Mesendoderm (in vitro differentiated cells): ENCODE measurements around the gene SGMS1.

Experiments
- DNase-seq: peaks from one replicate; pipeline ENCODE4 v3.0.0; 2013
- H2AK5ac ChIP-seq: 2 replicates; pipeline ENCODE4 v1.6.1; 2013; ENCODE audit warnings: low read length, inconsistent platforms
- H2BK120ac ChIP-seq: 2 replicates; pipeline ENCODE4 v1.6.1; 2013; ENCODE audit warnings: low read depth, mild to moderate bottlenecking, low read length, moderate library complexity, mixed read lengths
- H2BK15ac ChIP-seq: replicated peaks from 2 replicates; pipeline ENCODE4 v1.6.1; 2013; ENCODE audit warnings: low read depth, mild to moderate bottlenecking, moderate library complexity
- H2BK5ac ChIP-seq: 2 replicates; pipeline ENCODE4 v1.6.1; 2013; ENCODE audit warnings: low read length, inconsistent platforms
- H3K18ac ChIP-seq: 2 replicates; pipeline ENCODE4 v1.6.1; 2013; ENCODE audit warnings: mild to moderate bottlenecking, low read length, mixed read lengths
- H3K23ac ChIP-seq: one replicate; pipeline ENCODE4 v1.6.1; 2013; ENCODE audit warnings: low read length
- H3K27ac ChIP-seq: 2 replicates; pipeline ENCODE4 v1.5.1; 2013; ENCODE audit warnings: low read depth, mild to moderate bottlenecking, inconsistent platforms, low read length, moderate library complexity
- H3K27me3 ChIP-seq: 2 replicates; pipeline ENCODE4 v1.6.1; 2013; ENCODE audit warnings: low read length, control low read depth, mild to moderate bottlenecking, inconsistent platforms; ENCODE audit not compliant: insufficient read depth, poor library complexity
- H3K36me3 ChIP-seq: 2 replicates; pipeline ENCODE4 v1.6.1; 2013; ENCODE audit warnings: low read length, inconsistent platforms; ENCODE audit not compliant: control insufficient read depth, insufficient read depth
- H3K4ac ChIP-seq: one replicate; pipeline ENCODE4 v1.6.1; 2013; ENCODE audit warnings: low read depth, mild to moderate bottlenecking, low read length, moderate library complexity
- H3K4me1 ChIP-seq: 2 replicates; pipeline ENCODE4 v1.6.1; 2013; ENCODE audit warnings: low read depth, low read length, inconsistent platforms; ENCODE audit not compliant: control insufficient read depth
- H3K4me2 ChIP-seq: 2 replicates; pipeline ENCODE4 v1.6.1; 2013; ENCODE audit warnings: low read length
- H3K4me3 ChIP-seq: 2 replicates; pipeline ENCODE4 v1.5.1; 2013; ENCODE audit warnings: mild to moderate bottlenecking, low read length
- H3K56ac ChIP-seq: one replicate; pipeline ENCODE4 v1.6.1; 2013; ENCODE audit warnings: low read length
- H3K79me1 ChIP-seq: 2 replicates; pipeline ENCODE4 v1.6.1; 2013; ENCODE audit warnings: low read length, inconsistent platforms
- H3K79me2 ChIP-seq: 2 replicates; pipeline ENCODE4 v1.6.1; 2013; ENCODE audit warnings: mild to moderate bottlenecking, low read length; ENCODE audit not compliant: control insufficient read depth, insufficient read depth
- H3K9ac ChIP-seq: 2 replicates; pipeline ENCODE4 v1.6.1; 2013; ENCODE audit warnings: low read length, inconsistent platforms
- H4K5ac ChIP-seq: one replicate; pipeline ENCODE4 v1.6.1; 2013; ENCODE audit warnings: low read length
- H4K8ac ChIP-seq: one replicate; pipeline ENCODE4 v1.6.1; 2013; ENCODE audit warnings: low read depth, mild to moderate bottlenecking, control low read depth, low read length, moderate library complexity
- WGBS: extraction: QIAGEN DNeasy Blood & Tissue Kit; methylation state at CpG from one replicate; pipeline ENCODE4 v1.1.7; 2013; ENCODE audit warnings: low lambda C conversion rate, missing lambda C conversion rate; ENCODE audit not compliant: insufficient coverage; ENCODE audit errors: extremely low coverage; 5-methylcytosine and 5-hydroxymethylcytosine counted together

The SGMS1 gene

DNA sequence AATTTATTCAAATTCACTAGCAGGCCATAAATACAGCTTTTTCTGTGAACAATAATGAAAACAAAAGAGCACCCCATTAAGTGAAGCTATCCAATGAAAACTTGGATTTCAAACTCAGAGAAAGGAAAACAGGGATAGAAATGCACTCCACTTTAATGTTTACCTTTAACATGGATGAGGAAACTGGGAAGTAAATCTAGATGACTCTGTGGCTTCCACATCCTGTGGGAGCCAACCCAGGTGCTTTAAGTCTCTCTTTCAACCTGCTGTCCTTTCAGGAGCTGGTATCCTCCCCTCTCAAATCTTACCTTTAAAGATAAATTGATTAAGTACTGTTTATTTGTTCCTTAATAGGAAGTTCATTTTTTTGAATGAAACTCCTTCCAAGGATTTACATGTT lies 21.5 kb upstream of the SGMS1 start:
- Histone ChIP-seq H3K9ac (no peak overlapping the region), H3K36me3 (no peaks in the 10 kb centered on the region), H2BK5ac (no peak overlapping the region), H3K4me1 (no peaks in the 10 kb centered on the region), H2AK5ac (no peak overlapping the region), H2BK15ac (no peak overlapping the region), H3K4me2 (no peak overlapping the region), H3K23ac (no peak overlapping the region), H3K79me2 (no peaks in the 10 kb centered on the region), H3K79me1 (no peaks in the 10 kb centered on the region), H3K56ac (no peak overlapping the region), H3K18ac (no peak overlapping the region), H3K4ac (no peak overlapping the region), H2BK120ac (no peak overlapping the region), H3K4me3 (no peak overlapping the region), H3K27me3 (no peaks in the 10 kb centered on the region), H3K27ac (no peak overlapping the region), H4K8ac (no peak overlapping the region), H4K5ac (no peak overlapping the region)
- no peak for DNase-seq

DNA sequence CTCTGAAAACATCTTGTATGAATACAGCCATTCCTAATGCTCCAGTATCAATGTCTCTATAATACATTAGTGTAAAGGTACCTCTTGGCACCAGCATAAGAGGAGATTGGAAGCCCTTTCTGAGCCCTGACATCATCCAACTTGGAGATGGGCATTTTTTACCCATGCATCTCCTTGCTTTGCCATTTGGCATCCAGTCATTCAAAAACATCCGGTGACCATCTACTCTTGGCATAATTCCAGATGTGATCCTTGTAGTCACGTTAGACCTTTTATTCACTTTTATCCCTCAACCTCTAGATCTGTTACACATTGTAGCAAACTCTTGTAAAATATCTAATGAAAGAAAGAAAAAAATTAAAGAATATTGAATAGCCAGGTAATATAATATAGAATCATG lies 17.9 kb upstream of the SGMS1 start:
- H2BK120ac ChIP-seq, result no peak overlapping the region
- no peak overlapping the region for H4K8ac ChIP-seq
- no peak overlapping the region for H2BK15ac ChIP-seq
- H3K56ac ChIP-seq, result no peak overlapping the region
- no peak overlapping the region for H3K18ac ChIP-seq
- no peak overlapping the region for H3K4ac ChIP-seq
- H3K4me3 ChIP-seq, result no peak overlapping the region
- no peaks in the 10 kb centered on the region for H3K27me3 ChIP-seq
- WGBS, result no CpG with 5 or more reads among the region's 2 CpGs
- H2AK5ac ChIP-seq, result no peak overlapping the region
- H3K4me1 ChIP-seq, result no peaks in the 10 kb centered on the region
- H2BK5ac ChIP-seq, result no peak overlapping the region
- H3K23ac ChIP-seq, result no peak overlapping the region
- DNase-seq, result no peak
- no peaks in the 10 kb centered on the region for H3K79me1 ChIP-seq
- H3K27ac ChIP-seq, result no peak overlapping the region
- no peaks in the 10 kb centered on the region for H3K79me2 ChIP-seq
- H4K5ac ChIP-seq, result no peak overlapping the region
- no peak overlapping the region for H3K9ac ChIP-seq
- no peaks in the 10 kb centered on the region for H3K36me3 ChIP-seq
- no peak overlapping the region for H3K4me2 ChIP-seq

DNA sequence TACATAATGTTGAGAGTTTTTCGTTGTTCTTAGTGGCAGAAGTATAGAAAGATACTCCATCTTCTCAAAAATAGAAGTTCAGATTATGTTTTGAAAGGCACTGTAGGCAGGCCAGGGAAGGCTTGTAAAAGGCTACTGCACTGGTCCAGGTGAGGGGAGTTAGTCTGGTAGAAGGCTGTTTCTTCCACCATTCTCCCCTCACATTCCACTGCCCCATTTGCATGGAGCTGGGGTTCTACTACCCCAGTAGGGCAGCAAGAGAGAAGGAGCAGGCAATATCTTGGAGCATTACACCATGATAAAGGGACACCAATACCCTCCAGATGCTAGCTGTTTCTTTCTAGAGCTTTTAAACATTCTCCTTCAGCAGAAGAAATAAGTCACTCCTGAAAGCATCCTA lies 16.5 kb upstream of the SGMS1 start:
- H3K4me3 ChIP-seq, result no peak overlapping the region
- H3K4me1 ChIP-seq, result no peaks in the 10 kb centered on the region
- H3K27ac ChIP-seq, result no peak overlapping the region
- WGBS, result no CpG with 5 or more reads among the region's 1 CpG
- H3K79me1 ChIP-seq, result no peaks in the 10 kb centered on the region
- no peak overlapping the region for H3K4ac ChIP-seq
- no peak overlapping the region for H3K56ac ChIP-seq
- no peak overlapping the region for H2BK15ac ChIP-seq
- H2BK5ac ChIP-seq, result no peak overlapping the region
- H3K4me2 ChIP-seq, result no peak overlapping the region
- H4K5ac ChIP-seq, result no peak overlapping the region
- no peak overlapping the region for H3K9ac ChIP-seq
- no peaks in the 10 kb centered on the region for H3K27me3 ChIP-seq
- no peak overlapping the region for H3K18ac ChIP-seq
- no peak overlapping the region for H3K23ac ChIP-seq
- H3K79me2 ChIP-seq, result no peaks in the 10 kb centered on the region
- H3K36me3 ChIP-seq, result no peaks in the 10 kb centered on the region
- no peak overlapping the region for H2BK120ac ChIP-seq
- no peak overlapping the region for H2AK5ac ChIP-seq
- no peak for DNase-seq
- no peak overlapping the region for H4K8ac ChIP-seq

DNA sequence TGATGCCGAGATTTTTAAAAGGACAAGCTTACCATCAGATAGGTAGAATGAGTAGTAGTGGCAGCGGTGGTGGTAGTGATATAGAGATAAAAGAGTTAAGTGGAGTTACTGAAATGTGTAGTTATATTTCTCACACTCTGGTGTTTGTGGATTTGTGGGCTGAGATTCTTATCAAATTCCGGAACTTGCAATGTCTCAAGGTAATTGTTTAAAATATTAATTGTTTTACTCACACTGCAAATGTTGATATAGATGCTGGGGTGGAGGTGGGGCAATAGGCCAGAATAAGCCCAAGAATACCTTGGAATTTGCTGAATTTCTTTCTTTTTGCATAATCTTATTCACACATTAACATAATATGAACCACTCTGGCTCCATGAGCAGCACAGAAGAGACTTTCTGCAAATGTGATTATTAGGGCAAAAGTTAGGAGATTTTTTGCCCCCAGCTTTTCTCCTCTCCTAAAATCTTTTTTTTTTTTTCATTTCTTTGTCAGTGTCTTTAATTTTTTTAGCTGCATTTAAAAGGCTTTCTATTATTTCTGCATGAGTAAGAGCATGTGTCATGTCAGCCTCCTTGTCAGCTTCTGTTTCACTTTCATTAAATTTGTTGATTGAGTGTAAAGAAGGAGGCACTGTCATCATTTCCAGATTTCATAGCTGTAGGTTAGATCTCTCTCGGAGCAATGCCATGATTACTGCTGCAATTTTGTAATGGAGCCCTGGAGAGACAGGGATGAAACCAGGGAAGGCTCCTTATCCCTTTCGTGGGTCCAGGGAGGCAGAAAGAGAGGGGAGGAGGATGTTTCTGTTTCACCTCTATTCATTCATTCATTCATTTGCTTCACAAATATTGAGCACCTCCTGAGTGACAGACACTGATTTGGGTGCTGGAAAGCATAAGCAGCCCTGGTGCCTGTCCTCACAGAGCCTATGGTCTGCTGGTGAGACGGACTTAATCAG lies 13.1 kb upstream of the SGMS1 start:
- H3K56ac ChIP-seq, result no peak overlapping the region
- H4K8ac ChIP-seq, result no peak overlapping the region
- H2BK120ac ChIP-seq, result no peak overlapping the region
- no peak overlapping the region for H4K5ac ChIP-seq
- H3K4me1 ChIP-seq, result no peaks in the 10 kb centered on the region
- H3K36me3 ChIP-seq, result no peaks in the 10 kb centered on the region
- H3K4me2 ChIP-seq, result no peak overlapping the region
- H2AK5ac ChIP-seq, result no peak overlapping the region
- H3K9ac ChIP-seq, result no peak overlapping the region
- no peaks in the 10 kb centered on the region for H3K79me2 ChIP-seq
- H2BK15ac ChIP-seq, result no peak overlapping the region
- H3K18ac ChIP-seq, result no peak overlapping the region
- no peak overlapping the region for H3K23ac ChIP-seq
- H3K79me1 ChIP-seq, result no peaks in the 10 kb centered on the region
- no peaks in the 10 kb centered on the region for H3K27me3 ChIP-seq
- WGBS, result no CpG with 5 or more reads among the region's 6 CpGs
- no peak overlapping the region for H3K4me3 ChIP-seq
- H3K27ac ChIP-seq, result no peak overlapping the region
- no peak overlapping the region for H2BK5ac ChIP-seq
- no peak for DNase-seq
- no peak overlapping the region for H3K4ac ChIP-seq

DNA sequence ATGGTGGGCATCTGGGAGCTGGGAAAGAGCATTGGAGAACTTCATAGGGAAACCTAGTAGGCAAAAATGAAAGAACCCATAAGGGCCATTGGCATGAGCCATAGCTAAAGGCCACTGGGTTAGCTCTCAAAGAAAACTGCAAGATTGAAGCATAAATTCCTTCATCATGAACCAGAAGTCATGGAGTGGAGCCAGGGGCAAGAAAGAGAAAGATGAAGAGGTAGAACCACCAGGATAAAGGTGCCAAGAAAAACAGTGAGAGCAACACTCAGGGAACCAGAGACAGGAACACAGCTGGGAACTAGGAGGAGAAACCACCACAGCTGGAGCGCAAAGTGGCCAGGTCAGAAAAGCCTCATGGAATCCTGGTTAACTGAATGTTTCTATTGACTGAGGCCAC lies 11.5 kb upstream of the SGMS1 start:
- H3K4me1 ChIP-seq, result no peaks in the 10 kb centered on the region
- H3K79me1 ChIP-seq, result no peaks in the 10 kb centered on the region
- no peaks in the 10 kb centered on the region for H3K27me3 ChIP-seq
- H3K56ac ChIP-seq, result no peak overlapping the region
- H4K8ac ChIP-seq, result no peak overlapping the region
- H3K27ac ChIP-seq, result no peak overlapping the region
- no peak overlapping the region for H2BK120ac ChIP-seq
- H2BK15ac ChIP-seq, result no peak overlapping the region
- no peak overlapping the region for H3K4me2 ChIP-seq
- no peak overlapping the region for H3K4me3 ChIP-seq
- no peak overlapping the region for H2AK5ac ChIP-seq
- WGBS, result no CpG with 5 or more reads among the region's 1 CpG
- H4K5ac ChIP-seq, result no peak overlapping the region
- H3K36me3 ChIP-seq, result no peaks in the 10 kb centered on the region
- no peak overlapping the region for H3K18ac ChIP-seq
- H3K23ac ChIP-seq, result no peak overlapping the region
- no peak overlapping the region for H2BK5ac ChIP-seq
- H3K79me2 ChIP-seq, result no peaks in the 10 kb centered on the region
- no peak for DNase-seq
- no peak overlapping the region for H3K9ac ChIP-seq
- H3K4ac ChIP-seq, result no peak overlapping the region

DNA sequence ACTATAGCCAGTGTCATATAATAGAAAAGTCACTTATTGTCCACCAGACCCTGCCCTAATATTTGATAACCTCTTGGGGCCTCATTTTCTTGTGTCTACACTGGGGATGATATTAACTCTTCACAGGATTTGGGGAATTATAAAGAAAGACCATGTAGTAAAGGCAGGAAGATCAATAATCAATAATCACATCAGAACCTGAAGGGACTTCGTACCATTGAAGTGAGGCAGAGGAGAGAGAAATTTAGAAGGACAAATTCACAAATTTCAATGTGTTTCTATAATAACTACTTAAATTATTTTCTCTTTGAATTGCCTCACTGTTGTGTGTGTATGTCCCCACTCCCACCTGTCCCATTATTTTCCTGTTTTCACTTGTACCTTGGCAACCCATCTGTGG lies 10.7 kb upstream of the SGMS1 start:
- Histone ChIP-seq H2BK15ac (no peak overlapping the region), H4K8ac (no peak overlapping the region), H3K79me1 (no peaks in the 10 kb centered on the region), H2BK120ac (no peak overlapping the region), H3K27ac (no peak overlapping the region), H2AK5ac (no peak overlapping the region), H3K56ac (no peak overlapping the region), H3K4me3 (no peak overlapping the region), H3K18ac (no peak overlapping the region), H3K79me2 (no peaks in the 10 kb centered on the region), H3K23ac (no peak overlapping the region), H3K36me3 (no peaks in the 10 kb centered on the region), H3K9ac (no peak overlapping the region), H3K4me2 (no peak overlapping the region), H3K4ac (no peak overlapping the region), H4K5ac (no peak overlapping the region), H3K4me1 (no peaks in the 10 kb centered on the region), H3K27me3 (no peaks in the 10 kb centered on the region), H2BK5ac (no peak overlapping the region)
- WGBS, result no CpG with 5 or more reads among the region's 1 CpG
- no peak for DNase-seq
